Uterus (tissue), 4 donors: ENCODE results near the gene CAB39. TPM values are rescaled to one million over a fixed set of nuclear protein-coding genes. Genes with fewer than 3 reads are reported as not detected.
A peak's percentile ranks its signal among the peaks of the same experiment; 100 is the strongest.

Source experiments
- DNase-seq, 2 donors: peaks; one replicate each; pipeline ENCODE4 v3.0.0-alpha.2; 2019 to 2020
- H3K27ac ChIP-seq, 2 donors: fragments of 200-600 bp; sonication (generic); 1 replicate in 1 of 2; 2 replicates in 1 of 2; pipeline ENCODE4 v1.5.1; 2016 to 2018
- H3K27me3 ChIP-seq, 2 donors: fragments of 200-600 bp; sonication (generic); one replicate each; pipeline ENCODE4 v1.5.1; 2018 to 2019; ENCODE audit warnings: control low read depth in 1 of 2
- H3K36me3 ChIP-seq, 2 donors: fragments of 200-600 bp; sonication (generic); one replicate each; pipeline ENCODE4 v1.5.1; 2019; ENCODE audit warnings: control low read depth in 1 of 2
- H3K4me1 ChIP-seq, 2 donors: fragments of 200-600 bp; sonication (generic); one replicate each; pipeline ENCODE4 v1.5.1; 2018 to 2019; ENCODE audit warnings: control low read depth in 1 of 2
- H3K4me3 ChIP-seq, 2 donors: fragments of 200-600 bp; sonication (generic); 1 replicate in 1 of 2; 2 replicates in 1 of 2; pipeline ENCODE4 v1.5.1; 2018 to 2019; ENCODE audit warnings: mild to moderate bottlenecking in 1 of 2
- H3K9me3 ChIP-seq, 2 donors: fragments of 200-600 bp; sonication (generic); one replicate each; pipeline ENCODE4 v1.5.1; 2019; ENCODE audit warnings: control low read depth in 1 of 2
- CTCF ChIP-seq, 4 experiments: fragments of 200-600 bp in 2 of 4; fragments of 450-650 bp in 2 of 4; sonication (generic) in 2 of 4; IDR thresholded peaks; one replicate each; pipeline ENCODE4 v1.5.1; 2016 to 2019; ENCODE audit warnings: antibody characterized with exemption in 4 of 4, mild to moderate bottlenecking in 2 of 4, moderate library complexity in 1 of 4
- POLR2A ChIP-seq, 2 donors: fragments of 450-650 bp; IDR thresholded peaks; one replicate each; pipeline ENCODE4 v1.6.1; 2016; ENCODE audit warnings: antibody characterized with exemption in 2 of 2, mild to moderate bottlenecking in 1 of 2, moderate library complexity in 1 of 2
- intact Hi-C: fragments of 100-400 bp; cut with DNase I; formaldehyde crosslinking; loops from one replicate; pipeline ENCODE4 v1.15.1; 2023; ENCODE audit warnings: low total_unique reads
- total RNA-seq, 4 donors: library from RNA; depleted of rRNA in 3 of 4; stranded (reverse); fragments of >200 nt in 3 of 4; gene quantifications; one replicate each; pipeline versions ENCODE4 v1.1.0 to v1.2.4, GENCODE V29; 2014 to 2023
- donor health status: DM: yes; HTN: yes; CAD: no.

CAB39 gene
- total RNA-seq, 4 donors from 2014 or later: 33.6 to 121 (median 78.0) TPM

GRCh38 chr2:230737791-230738226 lies 25.2 kb downstream of the CAB39 start:
- no peak for TF ChIP-seq CTCF (IDR thresholded peaks at IDR 0.05)
- no peak for TF ChIP-seq POLR2A (IDR thresholded peaks at IDR 0.05)
- H3K4me1 ChIP-seq: peaks cover 0 to 7% of the 10 kb centered on the region in 2 donors
- no peak for DNase-seq

GRCh38 chr2:230738391-230738811 lies 25.8 kb downstream of the CAB39 start:
- Histone ChIP-seq H3K4me3 (no peak overlapping the region), H3K9me3 (no peaks in the 10 kb centered on the region), H3K36me3 (no peaks in the 10 kb centered on the region), H3K27me3 (no peaks in the 10 kb centered on the region), H3K4me1 (peaks cover 0 to 7% of the 10 kb centered on the region in 2 donors), H3K27ac (peak overlapping the region; percentile 33 to 62)
- DNase-seq: no peak
- intact Hi-C loops: no loop called here
- TF ChIP-seq POLR2A (IDR thresholded peaks at IDR 0.05) (no peak), CTCF (IDR thresholded peaks at IDR 0.05) (no peak)

More at GRCh38 chr2:230737791-230738226, 25.2 kb downstream of the CAB39 start:
- intact Hi-C loops: no loop called here
- Histone ChIP-seq H3K9me3 (no peaks in the 10 kb centered on the region), H3K27ac (peak overlapping the region; percentile 33 to 62), H3K36me3 (no peaks in the 10 kb centered on the region), H3K27me3 (no peaks in the 10 kb centered on the region), H3K4me3 (no peak overlapping the region)

- TF ChIP-seq POLR2A (IDR thresholded peaks at IDR 0.05): no peak
- H3K4me3 ChIP-seq: no peak overlapping the region
- no peaks in the 10 kb centered on the region for H3K36me3 ChIP-seq
- intact Hi-C loops: no loop called here
- H3K9me3 ChIP-seq: no peaks in the 10 kb centered on the region
- no peaks in the 10 kb centered on the region for H3K27me3 ChIP-seq
- H3K4me1 ChIP-seq: peaks cover 0 to 7% of the 10 kb centered on the region in 2 donors
- no peak for DNase-seq
- H3K27ac ChIP-seq: peak overlapping the region; percentile 33 to 62
Observed at GRCh38 chr2:230738924-230739323, 26.3 kb downstream of the CAB39 start.

- no peaks in the 10 kb centered on the region for H3K9me3 ChIP-seq
- H3K4me1 ChIP-seq: peaks cover 0 to 7% of the 10 kb centered on the region in 2 donors
- TF ChIP-seq POLR2A (IDR thresholded peaks at IDR 0.05) (no peak), CTCF (IDR thresholded peaks at IDR 0.05) (no peak)
- intact Hi-C loops: no loop called here
- no peak for DNase-seq
- H3K4me3 ChIP-seq: no peak overlapping the region
- H3K36me3 ChIP-seq: no peaks in the 10 kb centered on the region
- H3K27ac ChIP-seq: no peak overlapping the region
- no peaks in the 10 kb centered on the region for H3K27me3 ChIP-seq
Observed at GRCh38 chr2:230739961-230740360, 27.3 kb downstream of the CAB39 start.

GRCh38 chr2:230742781-230743180 lies 30.1 kb downstream of the CAB39 start:
- Histone ChIP-seq H3K27me3 (no peaks in the 10 kb centered on the region), H3K4me1 (peaks cover 0 to 7% of the 10 kb centered on the region in 2 donors), H3K27ac (no peak overlapping the region), H3K9me3 (no peaks in the 10 kb centered on the region), H3K4me3 (no peak overlapping the region), H3K36me3 (no peaks in the 10 kb centered on the region)
- intact Hi-C loops: no loop called here
- DNase-seq: no peak
- no peak for TF ChIP-seq POLR2A (IDR thresholded peaks at IDR 0.05)

GRCh38 chr2:230746213-230746612 lies 33.6 kb downstream of the CAB39 start:
- Histone ChIP-seq H3K4me1 (no peaks in the 10 kb centered on the region), H3K9me3 (no peaks in the 10 kb centered on the region), H3K27ac (no peak overlapping the region), H3K27me3 (no peaks in the 10 kb centered on the region), H3K4me3 (no peak overlapping the region), H3K36me3 (no peaks in the 10 kb centered on the region)
- intact Hi-C loops: no loop called here
- DNase-seq: no peak
- TF ChIP-seq POLR2A (IDR thresholded peaks at IDR 0.05): no peak
- TF ChIP-seq CTCF (IDR thresholded peaks at IDR 0.05): no peak
